Smooth muscle cell (in vitro differentiated cells): Measurements from ENCODE around the gene RAET1E. TPM values are rescaled to one million over a fixed set of nuclear protein-coding genes. Genes with fewer than 3 reads are reported as not detected.

Experiments
- DNase-seq: peaks from one replicate; lab custom pipeline; 2025; ENCODE audit not compliant: unreplicated experiment; lab: John Stamatoyannopoulos, UW
- H2AFZ ChIP-seq: fragments of 200-600 bp; sonication (generic); 2 replicates; pipeline ENCODE4 v1.6.0; 2016; ENCODE audit warnings: antibody characterized with exemption, low read depth, mild to moderate bottlenecking
- H3F3A ChIP-seq: fragments of 200-600 bp; sonication (generic); 2 replicates; pipeline ENCODE4 v1.6.0; 2017; ENCODE audit warnings: antibody characterized with exemption, low read depth
- H3K27ac ChIP-seq: fragments of 200-600 bp; sonication (generic); 2 replicates; pipeline ENCODE4 v1.5.1; 2016; ENCODE audit warnings: low read depth, mild to moderate bottlenecking
- H3K27me3 ChIP-seq: fragments of 200-600 bp; sonication (generic); 2 replicates; pipeline ENCODE4 v1.6.1; 2016; ENCODE audit warnings: low read depth, mild to moderate bottlenecking
- H3K36me3 ChIP-seq: fragments of 200-600 bp; sonication (generic); 2 replicates; pipeline ENCODE4 v1.5.1; 2016; ENCODE audit warnings: low read depth
- H3K4me1 ChIP-seq: fragments of 200-600 bp; sonication (generic); 2 replicates; pipeline ENCODE4 v1.5.1; 2016; ENCODE audit warnings: low read depth
- H3K4me2 ChIP-seq: fragments of 200-600 bp; sonication (generic); 2 replicates; pipeline ENCODE4 v1.6.0; 2016; ENCODE audit warnings: mild to moderate bottlenecking
- H3K4me3 ChIP-seq: fragments of 200-600 bp; sonication (generic); 2 replicates; pipeline ENCODE4 v1.5.1; 2016; ENCODE audit warnings: mild to moderate bottlenecking
- H3K79me2 ChIP-seq: fragments of 200-600 bp; sonication (generic); 2 replicates; pipeline ENCODE4 v1.6.0; 2016; ENCODE audit warnings: low read depth, mild to moderate bottlenecking
- H3K9ac ChIP-seq: fragments of 200-600 bp; sonication (generic); 2 replicates; pipeline ENCODE4 v1.6.0; 2016; ENCODE audit warnings: low read depth
- H3K9me3 ChIP-seq: fragments of 200-600 bp; sonication (generic); replicated peaks from 2 replicates; pipeline ENCODE4 v1.5.1; 2016; ENCODE audit warnings: low read depth
- H4K20me1 ChIP-seq: fragments of 200-600 bp; sonication (generic); 2 replicates; pipeline ENCODE4 v1.6.0; 2016; ENCODE audit warnings: low read depth
- WGBS: methylation state at CpG from one replicate; pipeline ENCODE4 v1.1.7; 2016; ENCODE audit warnings: low lambda C conversion rate; 5-methylcytosine and 5-hydroxymethylcytosine counted together
- polyA plus RNA-seq: library from polyadenylated mRNA; unstranded; fragments of >200 nt; fragmentation: Nextera tagmentation; extraction: Ambion mirVana; gene quantifications from 2 replicates; pipeline ENCODE4 v1.2.1, GENCODE V29; 2016
- total RNA-seq: library from RNA; depleted of rRNA; stranded (reverse); fragments of >200 nt; gene quantifications from 2 replicates; pipeline ENCODE4 v1.2.3, GENCODE V29; 2014
- TF ChIP-seq, protein P1 (sequence below): fragments of 200-600 bp; sonication (generic); IDR thresholded peaks from 2 replicates; pipeline ENCODE4 v1.5.1; 2017; ENCODE audit warnings: borderline replicate concordance, mild to moderate bottlenecking, antibody characterized with exemption; ENCODE audit not compliant: insufficient read depth, poor library complexity, severe bottlenecking

RAET1E gene
- total and polyA plus RNA-seq, 2 experiments from 2014 or later, result not detected

DNA sequence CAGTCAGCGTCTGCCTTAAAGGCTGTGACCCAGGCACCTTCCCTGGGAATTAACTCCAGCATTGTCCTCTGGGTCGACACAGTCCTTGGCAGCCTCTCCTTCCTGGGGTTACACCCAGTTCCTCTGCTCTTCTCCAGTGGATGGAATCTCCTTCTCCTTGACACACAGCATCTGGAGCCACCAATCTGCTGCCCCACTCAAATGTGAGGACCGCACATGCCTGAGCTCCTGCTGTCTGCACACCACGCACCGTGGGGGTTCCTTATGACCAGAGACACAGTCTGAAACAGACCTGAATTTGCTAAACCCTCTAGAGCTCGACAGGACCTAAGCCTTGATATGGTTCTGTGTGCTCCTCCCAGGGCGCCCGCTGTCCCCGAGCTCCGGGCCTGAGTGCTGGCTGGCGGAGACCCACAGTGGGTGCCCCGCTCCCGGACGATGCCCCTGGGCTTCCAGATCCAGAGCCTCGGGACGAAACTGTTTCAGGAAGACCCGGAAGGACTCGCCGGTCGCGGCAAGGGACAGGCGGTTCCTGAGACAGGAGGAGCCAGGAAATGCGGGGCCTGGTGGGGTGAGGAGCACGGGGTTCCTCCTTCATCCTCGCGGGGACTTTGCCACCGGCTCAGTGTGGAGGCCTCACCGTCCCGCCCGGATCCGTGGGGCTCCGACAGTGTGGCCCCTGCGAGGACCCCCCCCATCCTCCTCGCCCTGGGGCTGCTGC lies 27.5 kb upstream of the RAET1E start:
- H3K27me3 ChIP-seq, result peaks cover 69% of the 10 kb centered on the region
- H3K4me2 ChIP-seq, result peak overlapping the region; percentile 86
- WGBS, result 13% methylated on average over 34 of the region's 34 CpGs
- H3K9me3 ChIP-seq, result no peaks in the 10 kb centered on the region
- no peaks in the 10 kb centered on the region for H3K36me3 ChIP-seq
- H3K27ac ChIP-seq, result no peak overlapping the region
- TF ChIP-seq, protein P1, sequence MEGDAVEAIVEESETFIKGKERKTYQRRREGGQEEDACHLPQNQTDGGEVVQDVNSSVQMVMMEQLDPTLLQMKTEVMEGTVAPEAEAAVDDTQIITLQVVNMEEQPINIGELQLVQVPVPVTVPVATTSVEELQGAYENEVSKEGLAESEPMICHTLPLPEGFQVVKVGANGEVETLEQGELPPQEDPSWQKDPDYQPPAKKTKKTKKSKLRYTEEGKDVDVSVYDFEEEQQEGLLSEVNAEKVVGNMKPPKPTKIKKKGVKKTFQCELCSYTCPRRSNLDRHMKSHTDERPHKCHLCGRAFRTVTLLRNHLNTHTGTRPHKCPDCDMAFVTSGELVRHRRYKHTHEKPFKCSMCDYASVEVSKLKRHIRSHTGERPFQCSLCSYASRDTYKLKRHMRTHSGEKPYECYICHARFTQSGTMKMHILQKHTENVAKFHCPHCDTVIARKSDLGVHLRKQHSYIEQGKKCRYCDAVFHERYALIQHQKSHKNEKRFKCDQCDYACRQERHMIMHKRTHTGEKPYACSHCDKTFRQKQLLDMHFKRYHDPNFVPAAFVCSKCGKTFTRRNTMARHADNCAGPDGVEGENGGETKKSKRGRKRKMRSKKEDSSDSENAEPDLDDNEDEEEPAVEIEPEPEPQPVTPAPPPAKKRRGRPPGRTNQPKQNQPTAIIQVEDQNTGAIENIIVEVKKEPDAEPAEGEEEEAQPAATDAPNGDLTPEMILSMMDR, result no peak
- H3K4me1 ChIP-seq, result no peaks in the 10 kb centered on the region
- H4K20me1 ChIP-seq, result no peaks in the 10 kb centered on the region
- H3K79me2 ChIP-seq, result no peaks in the 10 kb centered on the region
- no peaks in the 10 kb centered on the region for H3F3A ChIP-seq
- peak overlapping the region; percentile 92 for H2AFZ ChIP-seq
- no peak overlapping the region for H3K9ac ChIP-seq
- DNase-seq, result peak; percentile 33
- peak overlapping the region; percentile 58 for H3K4me3 ChIP-seq

DNA sequence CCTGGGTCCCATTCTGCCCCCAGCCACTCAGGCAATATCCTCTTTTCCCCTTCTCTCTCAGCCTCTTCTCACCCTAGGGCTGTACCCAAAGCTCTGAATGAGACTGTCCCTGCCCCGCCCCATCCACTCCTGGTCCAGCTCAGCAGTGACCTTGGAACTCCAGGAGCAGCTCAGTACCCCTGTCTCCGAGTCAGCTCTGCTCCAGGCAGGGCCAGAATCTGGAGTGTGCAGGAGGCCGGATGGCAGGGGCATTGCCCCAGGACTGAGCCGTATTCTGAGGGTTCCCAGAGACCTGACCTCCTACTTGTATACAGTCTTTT lies 27.0 kb upstream of the RAET1E start:
- Histone ChIP-seq H2AFZ (no peak overlapping the region), H4K20me1 (no peaks in the 10 kb centered on the region), H3K79me2 (no peaks in the 10 kb centered on the region), H3K36me3 (no peaks in the 10 kb centered on the region), H3F3A (no peaks in the 10 kb centered on the region), H3K4me2 (peak overlapping the region; percentile 86), H3K9ac (no peak overlapping the region), H3K27ac (no peak overlapping the region), H3K4me1 (no peaks in the 10 kb centered on the region), H3K9me3 (no peaks in the 10 kb centered on the region), H3K27me3 (peaks cover 69% of the 10 kb centered on the region), H3K4me3 (no peak overlapping the region)
- TF ChIP-seq, protein P1, result no peak
- DNase-seq, result no peak
- 88% methylated on average over 4 of the region's 4 CpGs for WGBS

DNA sequence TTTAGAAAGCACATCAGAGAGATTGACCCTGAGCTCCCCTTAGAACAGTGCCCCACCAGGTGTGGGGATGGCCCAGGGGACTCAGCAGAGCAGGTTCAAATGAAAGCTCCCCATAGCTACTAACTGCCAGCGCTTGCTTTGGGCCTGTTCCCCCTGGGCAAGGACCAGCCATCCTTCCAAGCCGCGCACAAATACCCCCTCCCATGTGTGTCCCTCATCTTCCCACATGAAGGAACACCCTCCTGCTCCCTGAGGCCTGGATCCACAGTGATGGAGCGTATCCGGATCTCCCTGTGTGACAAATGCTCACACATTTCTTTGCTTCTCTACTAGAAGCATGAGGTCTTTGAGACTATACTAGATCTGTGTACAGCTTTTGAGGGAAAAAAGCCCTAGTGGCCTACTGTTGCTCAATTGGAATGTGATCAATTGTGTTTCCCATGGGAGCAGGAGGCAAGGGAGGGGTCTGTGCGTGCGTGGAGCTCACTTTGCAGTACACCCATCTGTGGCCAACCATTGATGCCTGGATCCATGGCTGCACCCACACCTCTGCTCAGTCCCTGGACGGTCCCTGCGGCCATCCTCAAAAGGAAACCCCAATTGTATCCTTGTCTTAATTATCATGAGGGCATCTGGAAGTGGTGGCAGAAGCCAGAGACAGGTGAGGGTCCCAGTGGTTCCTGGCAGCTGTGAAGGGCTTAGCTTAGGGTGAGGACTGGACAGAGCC lies 26.5 kb upstream of the RAET1E start:
- TF ChIP-seq, protein P1, result no peak
- H3K4me1 ChIP-seq, result no peaks in the 10 kb centered on the region
- no peak overlapping the region for H3K4me3 ChIP-seq
- no peaks in the 10 kb centered on the region for H3K79me2 ChIP-seq
- DNase-seq, result no peak
- peaks cover 65% of the 10 kb centered on the region for H3K27me3 ChIP-seq
- WGBS, result 75% methylated on average over 9 of the region's 9 CpGs
- no peaks in the 10 kb centered on the region for H4K20me1 ChIP-seq
- H3K36me3 ChIP-seq, result no peaks in the 10 kb centered on the region
- H2AFZ ChIP-seq, result no peak overlapping the region
- H3K9ac ChIP-seq, result no peak overlapping the region
- H3K27ac ChIP-seq, result no peak overlapping the region
- no peaks in the 10 kb centered on the region for H3K9me3 ChIP-seq
- H3F3A ChIP-seq, result no peaks in the 10 kb centered on the region
- no peak overlapping the region for H3K4me2 ChIP-seq
